Lung (tissue), 12 donors: ENCODE measurements around the gene HTR2B. TPM values are rescaled to one million over a fixed set of nuclear protein-coding genes. Genes with fewer than 3 reads are reported as not detected.

Experiments
- ATAC-seq: fragments of 200-7000 bp; cut with Tn5 transposase; one replicate; pipeline ENCODE4 v1.9.1; 2020; ENCODE audit warnings: moderate number of reproducible peaks; ENCODE audit not compliant: insufficient read depth, low FRiP score
- DNase-seq, 3 donors: peaks; one replicate each; pipeline ENCODE4 v3.0.0-alpha.2; 2013 to 2017
- H3K27ac ChIP-seq, 2 donors: one replicate each; pipeline ENCODE4 v1.5.1; 2013; ENCODE audit warnings: mild to moderate bottlenecking in 2 of 2, moderate library complexity in 2 of 2, control low read depth in 1 of 2, inconsistent platforms in 1 of 2, low read depth in 1 of 2, low read length in 1 of 2
- H3K27me3 ChIP-seq, 3 donors: one replicate each; pipeline ENCODE4 v1.5.1; 2013; ENCODE audit warnings: low read length in 2 of 3; ENCODE audit not compliant: control insufficient read depth in 3 of 3, insufficient read depth in 3 of 3
- H3K36me3 ChIP-seq, 4 donors: one replicate each; pipeline ENCODE4 v1.5.1; 2013; ENCODE audit warnings: low read length in 4 of 4, mild to moderate bottlenecking in 1 of 4, moderate library complexity in 1 of 4; ENCODE audit not compliant: control insufficient read depth in 4 of 4, insufficient read depth in 4 of 4
- H3K4me1 ChIP-seq, 5 donors: one replicate each; pipeline ENCODE4 v1.5.1; 2013; ENCODE audit warnings: low read length in 5 of 5, mild to moderate bottlenecking in 2 of 5, moderate library complexity in 1 of 5; ENCODE audit not compliant: control insufficient read depth in 5 of 5, insufficient read depth in 5 of 5
- H3K4me3 ChIP-seq: one replicate; pipeline ENCODE4 v1.5.1; 2013; ENCODE audit warnings: mild to moderate bottlenecking, control low read depth, moderate library complexity
- H3K9ac ChIP-seq, 2 donors: one replicate each; pipeline ENCODE4 v1.5.1; 2013; ENCODE audit warnings: low read length in 2 of 2, control low read depth in 1 of 2; ENCODE audit not compliant: insufficient read depth in 1 of 2
- H3K9me3 ChIP-seq, 4 donors: one replicate each; pipeline ENCODE4 v1.5.1; 2013; ENCODE audit warnings: low read length in 3 of 4, mild to moderate bottlenecking in 1 of 4, moderate library complexity in 1 of 4; ENCODE audit not compliant: control insufficient read depth in 4 of 4, insufficient read depth in 3 of 4
- CTCF ChIP-seq: IDR thresholded peaks from 2 replicates; pipeline ENCODE4 v1.5.1; 2012; ENCODE audit warnings: mild to moderate bottlenecking; ENCODE audit errors: control extremely low read depth, extremely low read depth
- WGBS, 2 donors: extraction: QIAGEN DNeasy Blood & Tissue Kit; methylation state at CpG; one replicate each; pipeline ENCODE4 v1.1.7; 2013; 5-methylcytosine and 5-hydroxymethylcytosine counted together
- polyA plus RNA-seq, 2 donors: library from polyadenylated mRNA; stranded (reverse); fragments of 200-250 nt; gene quantifications; one replicate each; pipeline ENCODE4 v1.2.1, GENCODE V29; 2013
- total RNA-seq, 2 donors: library from RNA; depleted of rRNA in 1 of 2; stranded (reverse); fragments of >200 nt in 1 of 2; gene quantifications; one replicate each; pipeline ENCODE4 v1.2.1, GENCODE V29; 2014 to 2021
- donor health status: control.
- donor health status: control.
- donor health status: Bipolar disorder and iron deficiency.
- donor health status: healthy.
- donor health status: DM: yes; HTN: yes; CAD: no.

The HTR2B gene
- total and polyA plus RNA-seq, 4 donors: 0.09 to 0.31 (median 0.16) TPM

GRCh38 chr2:231129216-231129615 lies 4.4 kb upstream of the HTR2B start:
- H3K36me3 ChIP-seq: no peaks in the 10 kb centered on the region

GRCh38 chr2:231128541-231128940 lies 3.7 kb upstream of the HTR2B start:
- Histone ChIP-seq H3K27me3 (no peaks in the 10 kb centered on the region), H3K4me1 (peaks cover 0 to 36% (median 2%) of the 10 kb centered on the region in 5 donors), H3K36me3 (no peaks in the 10 kb centered on the region), H3K27ac (no peak overlapping the region), H3K9me3 (no peaks in the 10 kb centered on the region), H3K4me3 (no peak overlapping the region), H3K9ac (no peak overlapping the region)
- ATAC-seq (no peak), DNase-seq (no peak)
- TF ChIP-seq CTCF: no peak

More at GRCh38 chr2:231129216-231129615, 4.4 kb upstream of the HTR2B start:
- peaks cover 0 to 33% (median 0%) of the 10 kb centered on the region in 5 donors for H3K4me1 ChIP-seq
- DNase-seq (no peak), ATAC-seq (no peak)
- no peak overlapping the region for H3K9ac ChIP-seq
- no peaks in the 10 kb centered on the region for H3K9me3 ChIP-seq
- H3K27ac ChIP-seq: no peak overlapping the region
- H3K27me3 ChIP-seq: no peaks in the 10 kb centered on the region
- TF ChIP-seq CTCF: no peak
- no peak overlapping the region for H3K4me3 ChIP-seq
- WGBS, 2 donors: 92 to 98% methylated on average over 1 of the region's 1 CpG

GRCh38 chr2:231127936-231128335 lies 3.1 kb upstream of the HTR2B start:
- H3K9ac ChIP-seq: no peak overlapping the region
- TF ChIP-seq CTCF: no peak
- no peaks in the 10 kb centered on the region for H3K36me3 ChIP-seq
- DNase-seq (no peak), ATAC-seq (no peak)
- H3K9me3 ChIP-seq: no peaks in the 10 kb centered on the region
- H3K4me3 ChIP-seq: no peak overlapping the region
- no peak overlapping the region for H3K27ac ChIP-seq
- no peaks in the 10 kb centered on the region for H3K27me3 ChIP-seq
- peaks cover 0 to 36% (median 6%) of the 10 kb centered on the region in 5 donors for H3K4me1 ChIP-seq
- 93 to 98% methylated on average over 1 of the region's 1 CpG for WGBS, 2 donors

- H3K36me3 ChIP-seq: no peaks in the 10 kb centered on the region
- no peak overlapping the region for H3K4me3 ChIP-seq
- no peaks in the 10 kb centered on the region for H3K9me3 ChIP-seq
- ATAC-seq (no peak), DNase-seq (no peak)
- TF ChIP-seq CTCF: no peak
- H3K4me1 ChIP-seq: peaks cover 0 to 40% (median 6%) of the 10 kb centered on the region in 5 donors
- no peaks in the 10 kb centered on the region for H3K27me3 ChIP-seq
- no peak overlapping the region for H3K9ac ChIP-seq
- no peak overlapping the region for H3K27ac ChIP-seq
- WGBS, 2 donors: 97% methylated on average over 9 of the region's 9 CpGs
Measured at GRCh38 chr2:231127480-231127879, 2.6 kb upstream of the HTR2B start.
